ENCODE data around the gene MRPL21.

GRCh38 chr11:68911731-68912130, 8.1 kb upstream of the MRPL21 start:
- TF ChIP-seq ZNF780A (CRISPR knock-in tag; IDR thresholded peaks at IDR 0.05) (no peak), PHB2 (IDR thresholded peaks at IDR 0.05; ENCODE audit: low read depth) (no peak), ARNT (IDR thresholded peaks at IDR 0.05) (no peak), JUND (IDR thresholded peaks at IDR 0.05; ENCODE audit: borderline replicate concordance, low read depth, low read length) (no peak), JUND (tag; IDR thresholded peaks at IDR 0.05; ENCODE audit: borderline replicate concordance, low read depth, low read length) (no peak), ZNF79 (CRISPR knock-in tag; IDR thresholded peaks at IDR 0.05; ENCODE audit: low read depth) (no peak), HNRNPL (IDR thresholded peaks at IDR 0.05; ENCODE audit: low read depth, low read length) (no peak), ZBTB8A (IDR thresholded peaks at IDR 0.05; ENCODE audit: partially characterized antibody) (no peak), HDAC8 (tag; IDR thresholded peaks at IDR 0.05) (no peak), POLR2AphosphoS2 (IDR thresholded peaks at IDR 0.05; ENCODE audit: low read length) (no peak), MBD1 (CRISPR knock-in tag; IDR thresholded peaks at IDR 0.05) (no peak)

All from K562 (cell line).